GM21737 (cell line): Measurements from ENCODE around the gene SLC38A9.
"Not testable (repeated sequence)": the region's sequence is repeated elsewhere in the genome, so short reads cannot be mapped to it uniquely, and the experiment has no call there.

Experiments
- ATAC-seq: cut with Tn5 transposase; IDR thresholded peaks from one replicate; pipeline ENCODE4 v1.9.1; 2021; ENCODE audit warnings: mild to moderate bottlenecking, moderate library complexity; ENCODE audit not compliant: unreplicated experiment

Gene SLC38A9

DNA sequence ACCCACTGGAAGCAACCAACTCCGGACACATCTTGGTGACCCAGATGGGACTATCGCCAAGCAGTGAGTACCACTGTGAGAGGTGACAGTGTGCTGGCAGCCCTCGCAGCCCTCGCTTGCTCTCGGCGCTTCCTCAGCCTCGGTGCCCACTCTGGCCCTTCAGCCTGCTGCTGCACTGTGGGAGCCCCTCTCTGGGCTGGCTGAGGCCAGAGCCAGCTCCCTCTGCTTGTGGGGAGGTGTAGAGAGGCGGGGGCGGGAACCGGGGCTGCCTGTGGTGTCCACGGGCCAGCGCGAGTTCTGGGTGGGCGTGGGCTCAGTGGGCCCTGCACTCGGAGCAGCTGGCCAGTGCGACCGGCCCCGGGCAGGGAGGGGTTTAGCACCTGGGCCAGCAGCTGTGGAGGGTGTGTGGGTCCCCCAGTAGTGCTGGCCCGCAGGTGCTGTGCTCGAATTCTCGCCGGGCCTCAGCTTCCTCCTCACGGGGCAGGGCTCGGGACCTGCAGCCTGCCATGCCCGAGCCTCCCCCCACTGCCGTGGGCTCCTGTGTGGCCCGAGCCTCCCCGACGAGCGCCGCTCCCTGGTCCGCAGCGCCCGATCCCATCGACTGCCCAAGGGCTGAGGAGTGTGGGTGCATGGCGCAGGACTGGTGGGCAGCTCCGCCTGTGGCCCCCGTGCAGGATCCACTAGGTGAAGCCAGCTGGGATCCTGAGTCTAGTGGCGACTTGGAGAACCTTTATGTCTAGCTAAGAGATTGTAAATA is 98.8 kb downstream of the SLC38A9 start:
- ATAC-seq = no peak

- ATAC-seq = no peak
These were observed 101.6 kb downstream of the SLC38A9 start for GRCh38 chr5:55610542-55610941.

- ATAC-seq = no peak
These were observed 102.7 kb downstream of the SLC38A9 start for GRCh38 chr5:55609413-55609812.

GRCh38 chr5:55608595-55609349 is 103.4 kb downstream of the SLC38A9 start:
- no peak for ATAC-seq

- not testable (repeated sequence) for ATAC-seq
These were observed 104.8 kb downstream of the SLC38A9 start for GRCh38 chr5:55607309-55607708.

DNA sequence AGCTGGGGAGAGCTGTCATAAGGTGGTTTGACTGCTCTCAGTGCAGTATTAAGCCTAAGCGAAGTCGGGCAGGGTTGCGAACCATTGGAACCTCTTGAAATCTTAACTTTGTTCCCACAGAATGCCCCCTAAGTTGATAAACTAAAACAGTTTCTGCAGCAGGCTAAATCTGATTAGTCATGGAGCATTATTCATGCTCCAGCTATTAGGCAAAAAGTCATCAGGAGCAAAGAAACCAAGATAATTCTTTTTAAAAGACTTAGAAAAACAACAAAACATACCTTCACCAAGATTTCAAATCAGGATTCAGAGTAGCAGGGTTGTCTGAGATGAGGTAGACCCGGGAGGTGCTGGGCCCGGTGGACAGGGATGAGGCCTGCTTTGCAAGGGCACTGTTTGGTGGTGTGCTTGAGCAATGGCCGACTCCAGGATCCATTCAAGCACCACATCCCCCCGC is 107.5 kb downstream of the SLC38A9 start:
- ATAC-seq = no peak

DNA sequence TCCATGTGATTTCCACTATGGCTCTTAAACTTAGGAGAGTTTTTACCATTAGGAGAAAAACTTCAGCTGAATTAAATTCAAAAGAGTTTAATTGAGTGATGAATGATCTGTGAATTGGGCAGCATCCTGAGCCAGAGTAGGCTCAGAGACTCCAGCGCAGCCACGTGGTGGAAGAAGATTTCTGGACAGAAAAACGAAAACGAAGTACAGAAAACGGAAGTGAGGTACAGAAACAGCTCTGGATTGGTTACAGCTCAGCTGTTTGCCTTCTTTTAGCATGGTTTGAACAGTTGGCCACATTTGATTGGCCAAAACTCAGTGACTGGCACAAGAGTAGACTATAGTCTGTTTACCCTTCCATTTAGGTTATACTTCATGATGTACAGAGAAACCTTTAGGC is 108.2 kb downstream of the SLC38A9 start:
- no peak for ATAC-seq

- ATAC-seq = no peak
These were observed 110.5 kb downstream of the SLC38A9 start for GRCh38 chr5:55601628-55602027.

- ATAC-seq = no peak
These were observed 110.9 kb downstream of the SLC38A9 start for GRCh38 chr5:55601204-55601618.

DNA sequence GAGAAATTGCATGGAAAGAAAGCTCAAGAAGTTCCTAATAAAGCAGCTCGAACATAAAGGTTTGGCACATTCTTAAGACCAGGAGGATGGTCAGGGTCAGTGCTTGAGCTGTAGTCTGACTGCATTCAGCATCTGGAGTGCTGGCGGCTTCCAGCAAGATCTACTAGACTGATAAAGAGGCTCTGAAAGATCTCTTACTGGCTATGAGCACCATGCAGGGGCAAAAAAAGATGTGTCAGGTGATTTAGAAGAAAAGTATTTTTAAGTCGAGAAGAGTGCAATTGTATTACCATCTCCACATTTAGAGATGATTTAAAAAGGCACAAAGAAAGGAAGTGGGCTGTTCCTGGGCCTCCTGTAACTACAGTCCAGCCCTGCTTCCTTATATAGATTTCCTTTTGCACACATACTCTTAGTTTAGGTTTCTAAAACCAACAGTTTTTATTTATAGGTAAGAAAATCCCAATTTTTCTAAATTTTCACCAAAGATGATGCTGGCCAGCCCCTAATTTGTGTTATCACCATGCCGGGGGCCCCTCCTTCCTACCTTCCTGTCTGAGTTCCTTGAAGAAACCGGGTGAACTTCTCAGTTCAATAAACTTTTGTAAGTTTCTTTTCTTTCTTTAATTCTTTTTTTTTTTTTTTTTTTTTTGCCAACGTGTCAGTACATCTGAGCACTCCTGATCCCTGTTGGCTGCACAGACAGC is 111.5 kb downstream of the SLC38A9 start:
- no peak for ATAC-seq

GRCh38 chr5:55600086-55600485 is 112.0 kb downstream of the SLC38A9 start:
- ATAC-seq = no peak

- no peak for ATAC-seq
These were observed 112.7 kb downstream of the SLC38A9 start for GRCh38 chr5:55599148-55600050.

DNA sequence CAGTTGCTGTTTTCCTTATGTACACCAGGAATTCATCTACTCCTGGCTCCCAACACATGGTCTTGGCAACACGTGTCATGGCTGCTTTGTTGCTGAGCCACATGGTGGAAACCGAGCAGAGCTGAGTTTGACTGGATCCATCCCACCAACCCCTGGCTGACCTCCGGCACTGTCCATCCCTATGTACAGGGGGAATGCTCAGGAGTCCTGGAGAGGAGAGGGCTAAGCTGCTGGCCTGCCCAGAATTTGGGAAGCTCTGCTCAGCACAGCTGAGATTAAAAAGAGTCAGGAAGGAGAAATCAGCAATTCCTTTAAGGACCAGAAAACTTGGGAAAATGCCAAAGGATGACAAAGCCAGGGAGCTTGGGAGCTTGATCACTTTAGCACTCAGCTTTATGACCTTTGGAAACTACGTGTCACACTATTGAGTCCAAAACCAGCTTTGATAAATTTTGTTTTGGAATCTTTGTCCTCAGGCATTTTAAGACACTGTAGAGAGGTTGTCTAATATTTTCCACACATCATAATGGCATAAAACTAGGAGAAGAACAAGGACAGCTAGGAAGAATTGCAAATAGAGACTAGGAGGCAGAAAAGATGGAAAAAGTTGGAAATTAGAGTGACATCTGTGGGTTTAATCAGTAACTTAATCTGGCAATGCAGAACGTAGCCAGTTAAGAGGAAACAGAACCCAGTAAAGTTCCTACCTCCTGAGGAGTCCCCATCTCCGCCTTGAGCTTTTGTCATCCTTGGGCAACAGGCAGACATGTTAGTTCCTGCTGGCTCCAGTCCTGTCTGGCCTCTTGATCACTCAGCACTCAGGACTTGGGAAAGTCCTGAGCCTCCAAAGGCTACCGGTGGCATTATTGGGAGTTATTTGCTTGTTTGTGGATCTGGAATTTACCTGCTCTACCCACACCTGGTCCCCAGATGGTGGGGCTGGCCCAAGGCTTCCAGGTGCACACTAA is 114.8 kb downstream of the SLC38A9 start:
- no peak for ATAC-seq

- ATAC-seq = no peak
These were observed 117.5 kb downstream of the SLC38A9 start for GRCh38 chr5:55594671-55595070.

DNA sequence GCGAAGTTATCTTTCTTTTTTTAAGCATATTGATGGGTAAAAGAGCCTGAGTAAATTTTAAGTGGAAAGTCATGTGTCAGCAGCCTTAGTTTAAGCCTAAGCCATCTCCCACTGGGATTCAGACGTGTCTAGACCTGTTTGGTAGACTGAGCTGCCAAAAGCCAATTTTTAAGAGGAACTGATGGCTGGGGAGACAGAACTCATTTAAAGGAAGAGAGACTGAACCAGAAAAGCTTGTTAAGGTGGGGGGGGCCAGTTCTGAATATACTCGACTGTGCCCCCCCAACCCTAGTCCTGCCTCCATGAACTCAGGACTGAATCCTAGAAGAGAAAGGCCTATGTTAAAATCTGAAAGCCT is 119.0 kb downstream of the SLC38A9 start:
- no peak for ATAC-seq

GRCh38 chr5:55592388-55593114 is 119.6 kb downstream of the SLC38A9 start:
- no peak for ATAC-seq

DNA sequence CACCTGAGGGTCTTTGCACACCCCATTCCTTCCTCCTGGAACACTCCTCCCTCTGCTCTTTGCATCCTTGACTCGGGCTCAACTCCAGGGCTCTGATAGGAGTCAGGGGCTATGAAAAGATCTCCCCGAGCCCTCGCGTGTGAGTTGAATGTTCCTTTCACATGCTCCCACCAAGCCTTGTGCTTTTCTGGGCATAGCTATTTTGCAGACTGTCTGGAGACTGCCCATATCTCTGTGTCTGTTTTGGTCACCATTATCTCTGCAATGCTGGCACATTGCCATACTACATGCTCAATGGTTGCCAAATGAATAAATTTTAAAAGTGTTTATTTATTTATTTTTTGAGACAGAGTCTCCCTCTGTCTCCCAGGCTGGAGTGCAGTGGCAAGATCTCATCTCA is 120.4 kb downstream of the SLC38A9 start:
- no peak for ATAC-seq

GRCh38 chr5:55585206-55585610 is 126.9 kb downstream of the SLC38A9 start:
- ATAC-seq = no peak
